ENCODE measurements around the gene DCTN2.
"Not testable (repeated sequence)": the region's sequence is repeated elsewhere in the genome, so short reads cannot be mapped to it uniquely, and the experiment has no call there.

The DCTN2 gene

DNA sequence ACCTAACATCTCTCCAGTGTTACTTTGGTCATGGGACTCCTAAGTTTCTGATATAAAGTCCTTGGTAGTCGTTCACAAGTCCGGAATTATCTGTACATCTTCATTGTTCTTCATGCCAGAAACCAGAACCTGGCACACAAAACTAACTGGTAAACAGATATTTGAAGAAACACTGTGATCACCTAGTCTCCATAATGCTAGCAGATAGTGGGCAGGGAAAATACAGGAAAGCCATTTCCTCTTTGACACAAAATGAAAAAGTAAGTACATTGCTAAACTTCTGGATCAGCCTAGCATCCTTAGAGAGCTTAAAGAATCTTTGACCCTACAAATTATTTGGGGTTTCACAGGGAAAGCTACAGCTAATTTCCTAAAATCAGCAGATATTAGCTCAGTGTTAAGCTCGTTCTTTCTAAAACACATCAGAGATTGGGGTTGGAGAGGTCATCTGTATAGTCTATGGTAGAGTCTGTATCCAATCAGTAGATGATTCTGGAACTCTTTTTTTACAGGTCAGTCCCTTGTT, 31.5 kb downstream of the DCTN2 start:
- no peak for DNase-seq (ENCODE audit: low spot score)

DNA sequence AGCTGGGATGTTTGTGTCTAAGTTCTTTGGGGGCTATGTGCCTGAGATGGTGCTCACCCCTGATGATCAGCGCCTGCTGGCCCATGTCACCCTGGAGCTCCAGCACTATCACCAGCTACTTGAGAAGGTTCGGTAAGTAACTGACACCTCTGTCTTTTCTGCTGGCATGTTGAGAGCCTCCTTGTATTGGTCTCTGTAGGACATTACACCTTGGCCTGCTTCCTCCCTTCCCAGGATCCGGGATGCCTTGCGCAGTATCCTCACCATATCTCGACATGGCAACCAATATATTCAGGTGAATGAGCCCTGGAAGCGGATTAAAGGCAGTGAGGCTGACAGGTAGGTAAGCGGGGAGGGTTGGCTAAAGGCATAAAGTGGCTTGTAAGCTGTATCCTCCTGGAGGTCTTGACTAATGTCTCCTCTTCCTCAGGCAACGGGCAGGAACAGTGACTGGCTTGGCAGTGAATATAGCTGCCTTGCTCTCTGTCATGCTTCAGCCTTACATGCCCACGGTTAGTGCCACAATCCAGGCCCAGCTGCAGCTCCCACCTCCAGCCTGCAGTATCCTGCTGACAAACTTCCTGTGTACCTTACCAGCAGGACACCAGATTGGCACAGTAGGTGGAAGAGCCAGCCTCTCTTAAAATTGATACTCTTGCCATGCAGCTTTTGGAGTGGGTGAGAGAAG, 32.1 kb downstream of the DCTN2 start:
- DNase-seq (ENCODE audit: low spot score), result no peak

DNA sequence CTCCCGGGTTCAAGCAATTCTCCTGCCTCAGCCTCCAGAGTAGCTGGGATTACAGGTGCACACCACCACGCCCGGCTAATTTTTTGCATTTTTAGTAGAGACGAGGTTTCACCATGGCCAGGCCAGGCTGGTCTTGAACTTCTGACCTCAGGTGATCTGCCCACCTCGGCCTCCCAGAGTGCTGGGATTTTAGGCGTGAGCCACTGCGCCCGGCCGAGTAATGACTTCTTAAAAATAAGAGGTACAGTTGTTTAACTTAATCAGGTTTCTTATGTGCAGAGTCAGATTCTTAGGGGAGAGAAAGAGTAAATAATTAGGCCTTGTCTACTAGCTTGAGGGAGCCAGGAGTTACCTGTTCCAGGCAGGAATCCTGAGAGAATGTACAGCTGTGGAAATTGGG, 32.7 kb downstream of the DCTN2 start:
- not testable (repeated sequence) for DNase-seq (ENCODE audit: low spot score)

DNA sequence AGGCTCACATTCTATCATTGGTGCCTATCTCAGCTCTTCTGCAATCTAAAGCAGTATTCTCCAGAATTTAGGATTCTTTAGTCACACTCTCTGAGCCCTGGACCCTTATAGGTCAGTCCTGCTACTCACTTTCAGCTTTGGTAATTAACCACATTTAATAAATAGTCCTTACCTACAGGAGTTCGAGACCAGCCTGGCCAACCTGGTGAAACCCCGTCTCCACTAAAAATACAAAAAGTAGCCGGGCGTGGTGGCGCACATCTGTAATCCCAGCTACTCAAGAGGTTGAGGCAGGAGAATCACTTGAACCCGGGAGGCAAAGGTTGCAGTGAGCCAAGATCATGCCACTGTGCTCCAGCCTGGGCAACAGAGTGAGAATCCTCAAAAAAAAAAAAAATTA, 33.3 kb downstream of the DCTN2 start:
- DNase-seq (ENCODE audit: low spot score), result not testable (repeated sequence)

DNA sequence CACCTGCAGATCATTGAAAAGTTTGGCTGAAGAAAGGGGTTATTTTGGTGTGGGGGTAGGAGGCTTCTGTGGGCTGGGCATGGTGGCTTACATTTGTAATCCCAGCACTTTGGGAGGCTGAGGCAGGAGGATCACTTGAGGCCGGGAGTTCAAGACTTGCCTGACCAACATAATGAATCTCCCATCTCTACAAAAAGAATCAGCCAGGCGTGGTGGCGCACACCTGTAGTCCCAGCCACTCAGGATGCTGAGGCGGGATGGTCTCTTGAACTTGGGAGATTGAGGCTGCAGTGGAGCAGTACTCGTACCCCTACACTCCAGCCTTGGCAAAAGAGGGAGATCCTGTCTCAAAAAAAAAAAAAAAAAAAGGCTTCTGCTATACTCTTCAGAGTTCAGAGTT, 33.7 kb downstream of the DCTN2 start:
- no peak for DNase-seq (ENCODE audit: low spot score)

DNA sequence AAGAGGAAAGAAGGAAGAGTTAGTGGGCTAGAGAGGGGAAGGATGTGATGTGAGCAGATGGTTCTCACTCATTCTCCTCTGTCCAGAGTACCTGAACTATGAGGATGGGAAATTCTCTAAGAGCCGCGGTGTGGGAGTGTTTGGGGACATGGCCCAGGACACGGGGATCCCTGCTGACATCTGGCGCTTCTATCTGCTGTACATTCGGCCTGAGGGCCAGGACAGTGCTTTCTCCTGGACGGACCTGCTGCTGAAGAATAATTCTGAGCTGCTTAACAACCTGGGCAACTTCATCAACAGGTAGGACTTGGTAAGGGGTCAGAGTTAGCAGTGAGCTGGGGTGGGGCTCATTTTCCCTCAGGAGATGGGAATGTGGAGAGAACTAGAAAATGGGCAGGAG, 34.3 kb downstream of the DCTN2 start:
- no peak for DNase-seq (ENCODE audit: low spot score)

DNA sequence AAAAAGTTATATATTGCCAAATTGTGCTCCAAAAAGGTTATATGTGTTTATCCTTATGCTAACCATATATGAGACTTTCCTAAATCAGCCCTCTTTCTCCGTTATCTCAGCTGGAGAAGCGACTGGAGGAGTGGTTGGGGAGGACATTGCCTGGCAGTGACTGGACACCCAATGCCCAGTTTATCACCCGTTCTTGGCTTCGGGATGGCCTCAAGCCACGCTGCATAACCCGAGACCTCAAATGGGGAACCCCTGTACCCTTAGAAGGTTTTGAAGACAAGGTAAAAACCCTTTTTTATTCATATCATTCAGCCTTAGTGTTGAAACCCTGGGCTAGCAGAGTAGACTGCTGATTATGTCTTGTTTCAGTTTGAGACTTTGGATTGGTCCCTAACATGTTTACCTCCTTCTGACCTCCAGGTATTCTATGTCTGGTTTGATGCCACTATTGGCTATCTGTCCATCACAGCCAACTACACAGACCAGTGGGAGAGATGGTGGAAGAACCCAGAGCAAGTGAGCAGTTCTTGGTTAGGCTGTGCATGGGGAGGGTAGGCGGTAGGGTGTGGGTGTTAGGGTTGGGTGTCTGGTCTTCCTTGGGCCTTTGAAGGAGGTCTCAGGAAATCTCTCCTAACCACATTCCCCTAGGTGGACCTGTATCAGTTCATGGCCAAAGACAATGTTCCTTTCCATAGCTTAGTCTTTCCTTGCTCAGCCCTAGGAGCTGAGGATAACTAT, 35.2 kb downstream of the DCTN2 start:
- no peak for DNase-seq (ENCODE audit: low spot score)

DNA sequence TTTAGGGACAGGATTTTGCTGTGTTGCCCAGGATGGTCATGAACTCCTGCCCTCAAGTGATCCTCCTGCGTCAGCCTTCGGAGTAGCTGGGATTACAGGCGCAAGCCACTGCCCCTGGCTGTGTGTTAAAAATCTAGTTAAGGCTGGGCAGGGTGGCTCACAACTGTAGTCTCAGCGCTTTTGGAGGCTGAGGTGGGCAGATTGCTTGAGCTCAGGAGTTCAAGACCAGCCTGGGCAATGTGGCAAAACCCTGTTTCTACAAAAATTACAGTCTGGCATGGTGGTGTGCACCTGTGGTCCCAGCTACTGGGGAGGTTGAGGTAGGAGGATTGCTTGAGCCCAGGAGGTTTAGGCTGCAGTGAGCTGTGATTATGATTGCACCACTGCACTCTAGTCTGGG, 35.8 kb downstream of the DCTN2 start:
- no peak for DNase-seq (ENCODE audit: low spot score)

DNA sequence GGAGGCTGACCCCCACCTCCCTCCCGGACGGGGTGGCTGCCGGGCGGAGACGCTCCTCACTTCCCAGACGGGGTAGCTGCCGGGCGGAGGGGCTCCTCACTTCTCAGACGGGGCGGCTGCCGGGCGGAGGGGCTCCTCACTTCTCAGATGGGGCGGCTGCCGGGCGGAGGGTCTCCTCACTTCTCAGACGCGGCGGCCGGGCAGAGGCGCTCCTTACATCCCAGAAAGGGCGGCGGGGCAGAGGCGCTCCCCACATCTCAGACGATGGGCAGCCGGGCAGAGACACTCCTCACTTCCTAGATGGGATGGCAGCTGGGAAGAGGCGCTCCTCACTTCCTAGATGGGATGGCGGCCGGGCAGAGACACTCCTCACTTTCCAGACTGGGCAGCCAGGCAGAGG, 39.2 kb downstream of the DCTN2 start:
- not testable (repeated sequence) for DNase-seq (ENCODE audit: low spot score)

DNA sequence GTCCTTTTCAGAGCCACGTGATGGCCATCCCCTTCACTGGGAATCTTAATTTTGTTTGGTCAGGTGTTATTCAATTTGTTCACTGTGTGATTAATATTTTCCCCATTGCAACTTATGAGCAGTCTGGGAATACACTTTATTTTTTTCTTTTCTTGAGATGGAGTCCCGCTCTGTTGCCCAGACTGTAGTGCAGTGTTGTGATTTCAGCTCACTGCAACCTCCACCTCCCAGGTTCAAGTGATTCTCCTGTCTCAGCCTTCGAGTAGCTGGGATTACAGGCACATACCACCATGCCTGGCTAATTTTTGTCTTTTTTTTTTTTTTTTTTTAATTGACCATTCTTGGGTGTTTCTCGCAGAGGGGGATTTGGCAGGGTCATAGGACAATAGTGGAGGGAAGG, 40.5 kb downstream of the DCTN2 start:
- DNase-seq (ENCODE audit: low spot score), result not testable (repeated sequence)

DNA sequence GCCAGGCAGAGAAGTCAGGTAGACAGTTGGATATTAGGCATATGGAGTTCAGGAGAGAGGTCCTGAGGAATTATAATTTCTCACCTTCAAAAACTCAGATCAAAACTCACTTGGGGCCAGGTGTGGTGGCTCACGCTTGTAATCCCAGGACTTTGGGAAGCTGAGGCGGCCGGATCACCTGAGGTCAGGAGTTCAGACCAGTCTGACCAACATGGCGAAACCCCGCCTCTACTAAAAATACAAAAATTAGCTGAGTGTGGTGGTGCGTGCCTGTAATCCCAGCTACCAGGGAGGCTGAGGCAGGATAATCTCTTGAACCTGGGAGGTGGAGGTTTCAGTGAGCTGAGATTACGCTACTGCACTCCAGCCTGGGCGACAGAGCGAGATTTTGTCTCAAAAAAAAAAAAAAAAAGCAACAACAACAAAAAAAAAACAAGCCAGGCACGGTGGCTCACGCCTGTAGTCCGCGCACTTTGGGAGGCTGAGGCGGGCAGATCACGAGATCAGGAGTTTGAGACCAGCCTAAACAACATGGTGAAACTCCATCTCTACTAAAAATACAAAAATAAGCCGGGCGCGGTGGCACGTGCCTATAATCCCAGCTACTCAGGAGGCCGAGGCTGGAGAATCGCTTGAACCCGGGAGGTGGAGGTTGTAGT, 44.6 kb downstream of the DCTN2 start:
- not testable (repeated sequence) for DNase-seq (ENCODE audit: low spot score)

DNA sequence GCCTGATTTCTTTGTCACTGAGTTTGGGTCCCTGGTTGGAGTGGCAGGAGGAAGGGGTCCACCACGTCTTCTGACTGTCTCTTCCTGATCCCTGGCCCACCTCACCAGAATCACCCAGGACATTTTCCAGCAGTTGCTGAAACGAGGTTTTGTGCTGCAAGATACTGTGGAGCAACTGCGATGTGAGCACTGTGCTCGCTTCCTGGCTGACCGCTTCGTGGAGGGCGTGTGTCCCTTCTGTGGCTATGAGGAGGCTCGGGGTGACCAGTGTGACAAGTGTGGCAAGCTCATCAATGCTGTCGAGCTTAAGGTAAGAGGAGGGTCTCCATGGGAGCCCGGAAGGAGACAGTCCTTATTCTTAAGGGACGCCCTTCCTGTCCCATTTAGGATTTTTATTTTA, 46.8 kb downstream of the DCTN2 start:
- no peak for DNase-seq (ENCODE audit: low spot score)

DNA sequence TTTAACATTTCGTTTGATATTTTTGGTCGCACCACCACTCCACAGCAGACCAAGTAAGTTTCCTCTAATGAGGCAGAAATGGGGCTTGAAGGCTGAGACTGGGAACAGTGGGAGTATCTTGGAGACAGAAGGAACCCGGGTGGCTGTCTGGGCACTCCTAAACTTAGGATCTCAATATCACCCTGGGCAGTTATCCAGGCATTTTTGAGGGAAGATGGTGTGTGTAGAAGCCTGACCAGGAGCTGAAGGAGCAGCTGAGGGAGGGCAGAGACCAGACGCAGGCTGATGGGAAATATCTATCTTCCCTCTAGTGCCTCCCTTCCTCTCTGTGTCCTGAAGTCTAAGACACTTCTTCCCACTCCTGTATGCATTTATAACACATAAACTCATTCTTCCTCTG, 48.4 kb downstream of the DCTN2 start:
- DNase-seq (ENCODE audit: low spot score), result no peak

DNA sequence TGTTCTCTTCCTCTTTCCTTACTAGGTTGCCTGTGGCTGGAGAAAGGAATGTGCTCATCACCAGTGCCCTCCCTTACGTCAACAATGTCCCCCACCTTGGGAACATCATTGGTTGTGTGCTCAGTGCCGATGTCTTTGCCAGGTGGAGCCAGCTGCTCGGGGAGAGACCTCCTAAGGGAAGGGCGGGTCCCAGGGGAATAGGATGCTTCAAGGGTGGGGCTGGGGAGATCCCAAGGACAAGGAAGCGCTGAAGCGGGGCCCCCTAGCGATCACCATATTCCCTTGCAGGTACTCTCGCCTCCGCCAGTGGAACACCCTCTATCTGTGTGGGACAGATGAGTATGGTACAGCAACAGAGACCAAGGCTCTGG, 48.9 kb downstream of the DCTN2 start:
- DNase-seq (ENCODE audit: low spot score), result no peak

DNA sequence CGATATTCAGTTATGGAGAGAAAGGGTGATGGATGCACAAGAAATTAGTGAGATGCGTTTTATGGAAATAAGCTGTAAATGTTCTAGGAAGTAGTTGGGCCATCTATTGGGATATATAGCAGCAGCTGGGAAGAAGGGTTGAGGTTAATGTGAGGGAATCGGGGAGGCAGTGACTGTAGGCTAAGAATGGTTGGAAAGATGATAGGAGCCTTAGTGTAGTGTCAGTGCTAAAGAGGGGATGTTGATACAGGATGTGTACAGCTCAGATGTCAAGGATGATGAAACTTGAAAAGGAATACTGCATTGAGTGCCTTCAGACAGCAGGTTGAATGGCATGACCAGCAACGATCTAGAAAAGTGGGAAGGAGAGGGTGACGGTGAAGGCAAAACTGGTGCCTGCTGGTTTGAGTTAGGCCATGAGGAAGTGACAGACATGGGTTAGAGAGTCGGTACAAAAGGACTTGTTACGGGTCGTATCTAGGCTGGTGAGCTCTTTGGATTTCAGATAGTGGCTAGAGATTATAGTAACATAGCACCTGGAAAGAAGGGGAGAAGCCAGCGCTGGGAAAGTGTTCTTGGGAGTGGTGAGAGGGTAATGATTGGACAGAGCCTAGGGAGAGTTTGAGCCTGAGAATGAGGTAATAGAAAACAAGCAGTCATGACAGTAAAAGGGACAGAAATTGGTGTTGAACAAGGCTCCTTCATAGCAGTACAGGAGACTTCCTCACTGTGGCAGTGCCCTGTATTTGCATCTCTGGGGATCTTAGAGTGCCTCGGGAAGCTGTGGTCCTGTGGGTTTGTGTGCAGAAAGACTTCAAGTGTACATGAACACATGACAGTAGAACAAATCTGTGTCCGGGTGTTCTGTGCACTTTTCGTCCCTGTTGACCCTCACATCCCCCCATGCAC, 49.5 kb downstream of the DCTN2 start:
- no peak for DNase-seq (ENCODE audit: low spot score)

DNA sequence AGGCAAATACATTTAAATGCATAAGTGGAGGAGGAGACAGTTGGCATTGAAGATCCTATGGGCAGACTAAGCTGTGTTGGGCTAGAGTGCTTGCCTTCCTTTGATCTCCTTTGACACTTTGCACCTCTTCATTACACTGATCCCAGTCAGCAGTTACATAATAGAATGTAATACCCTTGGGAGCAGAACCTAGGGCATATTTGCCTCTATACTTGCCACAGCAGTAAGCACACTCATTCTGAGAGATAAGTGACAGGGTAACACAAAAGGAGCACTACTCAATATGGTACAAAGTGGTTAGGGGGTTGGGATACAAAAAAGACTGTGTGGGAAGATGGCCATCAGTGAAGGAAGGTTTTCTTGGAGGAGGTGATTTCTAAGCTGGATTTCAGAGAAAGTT, 50.2 kb downstream of the DCTN2 start:
- no peak for DNase-seq (ENCODE audit: low spot score)

DNA sequence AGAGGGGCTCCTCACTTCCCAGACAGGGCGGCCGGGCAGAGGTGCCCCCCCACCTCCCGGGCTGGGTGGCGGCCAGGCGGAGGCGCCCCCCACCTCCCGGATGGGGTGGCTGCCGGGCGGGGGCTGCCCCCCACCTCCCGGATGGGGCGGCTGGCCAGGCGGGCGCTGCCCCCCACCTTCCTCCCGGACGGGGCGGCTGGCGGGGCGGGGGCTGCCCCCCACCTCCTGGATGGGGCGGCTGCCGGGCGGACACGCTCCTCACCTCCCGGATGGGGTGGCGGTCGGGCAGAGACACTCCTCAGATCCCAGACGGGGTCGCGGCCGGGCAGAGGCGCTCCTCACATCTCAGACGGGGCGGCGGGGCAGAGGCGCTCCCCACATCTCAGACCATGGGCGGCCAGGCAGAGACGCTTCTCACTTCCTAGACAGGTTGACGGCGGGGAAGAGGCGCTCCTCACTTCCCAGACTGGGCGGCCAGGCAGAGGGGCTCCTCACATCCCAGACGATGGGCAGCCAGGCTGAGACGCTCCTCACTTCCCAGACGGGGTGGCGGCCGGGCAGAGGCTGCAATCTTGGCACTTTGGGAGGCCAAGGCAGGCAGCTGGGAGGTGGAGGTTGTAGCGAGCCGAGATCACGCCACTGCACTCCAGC, 51.8 kb downstream of the DCTN2 start:
- DNase-seq (ENCODE audit: low spot score), result not testable (repeated sequence)

DNA sequence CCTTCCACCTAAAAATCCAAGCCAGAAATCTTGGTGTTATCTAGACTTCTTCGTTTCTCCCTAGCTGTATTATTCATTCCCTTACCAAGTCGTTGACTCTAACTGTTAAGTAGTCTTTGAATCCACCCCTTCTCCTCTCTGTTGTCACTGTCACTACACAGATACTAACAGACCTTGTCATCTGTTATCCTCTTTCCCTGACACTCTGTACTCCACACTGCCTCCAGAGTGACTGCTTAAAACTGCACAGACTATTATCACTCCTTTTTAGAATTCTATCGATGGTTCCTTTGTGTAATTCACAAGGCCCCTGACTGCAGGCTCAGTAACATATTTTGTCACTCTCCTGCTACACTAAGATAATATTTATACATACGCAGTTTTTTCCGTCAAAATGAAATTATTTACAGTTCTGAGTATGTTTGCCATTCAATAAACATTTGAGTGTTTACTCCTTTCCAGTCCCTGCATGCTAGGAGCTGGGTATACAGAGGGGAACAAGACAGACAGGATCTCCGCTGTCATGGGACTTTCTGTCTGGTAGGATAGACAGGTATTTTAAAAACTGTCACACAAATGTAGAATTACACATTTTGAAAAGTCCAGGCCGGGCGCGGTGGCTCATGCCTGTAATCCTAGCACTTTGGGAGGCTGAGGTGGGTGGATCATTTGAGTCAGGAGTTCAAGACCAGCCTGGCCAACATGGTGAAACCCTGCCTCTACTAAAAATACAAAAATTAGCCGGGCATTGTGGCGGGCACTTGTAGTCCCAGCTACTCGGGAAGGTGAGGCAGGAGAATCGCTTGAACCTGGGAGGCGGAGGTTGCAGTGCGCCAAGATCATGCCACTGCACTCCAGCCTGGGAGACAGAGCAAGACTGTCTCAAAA, 55.4 kb downstream of the DCTN2 start:
- no peak for DNase-seq (ENCODE audit: low spot score)

DNA sequence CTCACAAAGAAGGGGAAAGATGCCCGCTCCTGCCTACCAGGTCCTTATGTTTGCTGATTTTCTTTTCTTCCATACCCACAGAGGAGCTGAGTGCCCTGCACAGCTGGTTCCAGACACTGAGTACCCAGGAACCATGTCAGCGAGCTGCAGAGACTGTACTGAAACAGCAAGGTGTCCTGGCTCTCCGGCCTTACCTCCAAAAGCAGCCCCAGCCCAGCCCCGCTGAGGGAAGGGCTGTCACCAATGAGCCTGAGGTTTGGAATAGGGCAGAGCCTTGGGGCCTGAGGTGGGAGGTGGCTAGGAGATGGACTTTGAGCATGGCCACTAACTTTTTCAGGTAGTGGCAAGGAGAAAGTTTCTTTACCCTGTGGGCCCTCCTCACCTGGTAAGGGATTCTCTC, 56.9 kb downstream of the DCTN2 start:
- DNase-seq (ENCODE audit: low spot score), result no peak

DNA sequence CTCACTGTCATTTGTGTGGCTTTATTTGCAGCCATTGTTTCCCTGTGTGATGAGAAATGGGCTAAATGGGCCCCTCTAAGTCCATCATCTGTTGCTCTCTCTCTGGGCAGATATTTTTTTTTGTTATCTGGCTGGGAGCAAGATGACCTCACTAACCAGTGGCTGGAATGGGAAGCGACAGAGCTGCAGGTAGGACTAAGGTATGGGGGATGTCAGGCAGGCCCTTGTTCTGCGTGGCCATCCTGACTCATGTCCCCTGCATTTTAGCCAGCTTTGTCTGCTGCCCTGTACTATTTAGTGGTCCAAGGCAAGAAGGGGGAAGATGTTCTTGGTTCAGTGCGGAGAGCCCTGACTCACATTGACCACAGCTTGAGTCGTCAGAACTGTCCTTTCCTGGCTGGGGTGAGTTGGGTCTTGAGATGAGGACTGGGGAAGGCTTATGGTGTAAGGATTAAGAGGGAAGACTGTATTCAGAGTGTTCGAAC, 57.8 kb downstream of the DCTN2 start:
- DNase-seq (ENCODE audit: low spot score), result peak; percentile 2
